Parathyroid adenoma (tissue), 2 donors: ENCODE results near the gene ASMTL.

Source experiments
- H2AFZ ChIP-seq: fragments of 300-600 bp; sonication (generic); one replicate; pipeline ENCODE4 v1.7.0; 2017; ENCODE audit warnings: antibody characterized with exemption, mild to moderate bottlenecking
- H3K27ac ChIP-seq: fragments of 300-600 bp; sonication (generic); one replicate; pipeline ENCODE4 v1.7.0; 2017
- H3K27me3 ChIP-seq: fragments of 300-600 bp; sonication (generic); one replicate; pipeline ENCODE4 v1.7.0; 2017; ENCODE audit warnings: low read length; ENCODE audit not compliant: control insufficient read depth, insufficient read depth
- H3K36me3 ChIP-seq: fragments of 300-600 bp; sonication (generic); one replicate; pipeline ENCODE4 v1.7.0; 2017; ENCODE audit warnings: low read length; ENCODE audit not compliant: control insufficient read depth, insufficient read depth
- H3K4me1 ChIP-seq: fragments of 300-600 bp; sonication (generic); one replicate; pipeline ENCODE4 v1.7.0; 2017; ENCODE audit warnings: control low read depth
- H3K4me2 ChIP-seq: fragments of 300-600 bp; sonication (generic); one replicate; pipeline ENCODE4 v1.7.0; 2017; ENCODE audit warnings: low read length
- H3K4me3 ChIP-seq: fragments of 300-600 bp; sonication (generic); one replicate; pipeline ENCODE4 v1.7.0; 2017; ENCODE audit warnings: low read depth, low read length
- H3K79me2 ChIP-seq: fragments of 300-600 bp; sonication (generic); one replicate; pipeline ENCODE4 v1.7.0; 2017; ENCODE audit warnings: control low read depth
- H3K9ac ChIP-seq: fragments of 300-600 bp; sonication (generic); one replicate; pipeline ENCODE4 v1.7.0; 2017; ENCODE audit warnings: mild to moderate bottlenecking
- H3K9me3 ChIP-seq: fragments of 300-600 bp; sonication (generic); one replicate; pipeline ENCODE4 v1.7.0; 2017; ENCODE audit warnings: low read length; ENCODE audit not compliant: control insufficient read depth
- CTCF ChIP-seq: fragments of 300-600 bp; sonication (generic); IDR thresholded peaks from one replicate; pipeline ENCODE4 v1.7.0; 2017; ENCODE audit warnings: antibody characterized with exemption, mild to moderate bottlenecking
- donor health status: primary hyperparathyroidism.

Gene ASMTL

GRCh38 chrX:1453951-1454785 lies 1.5 kb upstream of the ASMTL start:
- Histone ChIP-seq H3K9me3 (no peaks in the 10 kb centered on the region), H3K27me3 (no peaks in the 10 kb centered on the region), H3K9ac (no peak overlapping the region), H3K79me2 (peaks cover 11% of the 10 kb centered on the region), H3K36me3 (no peaks in the 10 kb centered on the region), H3K27ac (no peak overlapping the region), H3K4me3 (no peak overlapping the region), H3K4me2 (peak overlapping the region; percentile 53), H3K4me1 (no peaks in the 10 kb centered on the region), H2AFZ (peak overlapping the region; percentile 33)
- peak; percentile 89 for TF ChIP-seq CTCF

GRCh38 chrX:1453395-1453783 lies 680 bp upstream of the ASMTL start:
- peak overlapping the region; percentile 67 for H3K9ac ChIP-seq
- no peak for TF ChIP-seq CTCF

GRCh38 chrX:1451661-1452515 lies 821 bp downstream of the ASMTL start:
- peak overlapping the region; percentile 76 for H2AFZ ChIP-seq
- H3K79me2 ChIP-seq = peaks cover 18% of the 10 kb centered on the region
- H3K9me3 ChIP-seq = no peaks in the 10 kb centered on the region
- H3K4me1 ChIP-seq = no peaks in the 10 kb centered on the region
- no peak overlapping the region for H3K9ac ChIP-seq
- peak overlapping the region; percentile 67 for H3K27ac ChIP-seq
- no peak for TF ChIP-seq CTCF
- H3K36me3 ChIP-seq = no peaks in the 10 kb centered on the region
- peak overlapping the region; percentile 89 for H3K4me2 ChIP-seq
- H3K4me3 ChIP-seq = peak overlapping the region; percentile 86
- no peaks in the 10 kb centered on the region for H3K27me3 ChIP-seq

More at GRCh38 chrX:1453395-1453783, 680 bp upstream of the ASMTL start:
- Histone ChIP-seq H2AFZ (peak overlapping the region; percentile 92), H3K79me2 (peaks cover 14% of the 10 kb centered on the region), H3K27ac (peak overlapping the region; percentile 87), H3K4me1 (no peaks in the 10 kb centered on the region), H3K4me2 (peak overlapping the region; percentile 96), H3K4me3 (peak overlapping the region; percentile 86), H3K27me3 (no peaks in the 10 kb centered on the region), H3K36me3 (no peaks in the 10 kb centered on the region), H3K9me3 (no peaks in the 10 kb centered on the region)

- Histone ChIP-seq H3K4me3 (peak overlapping the region; percentile 5), H3K4me2 (no peak overlapping the region), H3K4me1 (no peaks in the 10 kb centered on the region), H3K27ac (no peak overlapping the region), H3K9me3 (no peaks in the 10 kb centered on the region), H2AFZ (no peak overlapping the region), H3K9ac (no peak overlapping the region), H3K36me3 (no peaks in the 10 kb centered on the region), H3K27me3 (no peaks in the 10 kb centered on the region), H3K79me2 (peaks cover 18% of the 10 kb centered on the region)
- no peak for TF ChIP-seq CTCF
These were observed 1.5 kb downstream of the ASMTL start for GRCh38 chrX:1451251-1451660.
